ENCODE results near the gene SMYD1.

The SMYD1 gene

GRCh38 chr2:88057437-88057844 lies 10.2 kb upstream of the SMYD1 start:
- no peak for DNase-seq (ENCODE audit: low read depth)

- no peak for DNase-seq (ENCODE audit: low read depth)
Measured at GRCh38 chr2:88058191-88058590, 9.4 kb upstream of the SMYD1 start.

- peak; percentile 65 for DNase-seq (ENCODE audit: low read depth)
Measured at GRCh38 chr2:88059979-88060906, 7.4 kb upstream of the SMYD1 start.

DNA sequence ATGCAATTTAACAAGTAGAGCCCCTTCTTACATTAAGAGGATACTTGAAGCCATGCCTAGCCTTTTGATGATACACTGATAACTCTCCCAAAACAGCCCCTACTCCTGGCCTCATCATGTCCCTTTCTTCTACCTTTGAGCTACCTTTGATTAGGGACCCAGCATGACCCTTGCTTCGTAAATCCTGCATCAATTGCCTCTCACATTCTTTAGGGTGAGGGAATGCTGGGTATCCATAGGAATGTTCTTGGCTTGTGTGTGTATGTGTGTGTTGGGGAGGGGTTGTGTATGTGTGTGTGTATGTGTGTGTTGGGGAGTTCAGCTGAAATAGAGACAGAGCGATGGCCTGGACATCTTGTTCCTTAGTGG lies 6.7 kb upstream of the SMYD1 start:
- no peak for DNase-seq (ENCODE audit: low read depth)

DNA sequence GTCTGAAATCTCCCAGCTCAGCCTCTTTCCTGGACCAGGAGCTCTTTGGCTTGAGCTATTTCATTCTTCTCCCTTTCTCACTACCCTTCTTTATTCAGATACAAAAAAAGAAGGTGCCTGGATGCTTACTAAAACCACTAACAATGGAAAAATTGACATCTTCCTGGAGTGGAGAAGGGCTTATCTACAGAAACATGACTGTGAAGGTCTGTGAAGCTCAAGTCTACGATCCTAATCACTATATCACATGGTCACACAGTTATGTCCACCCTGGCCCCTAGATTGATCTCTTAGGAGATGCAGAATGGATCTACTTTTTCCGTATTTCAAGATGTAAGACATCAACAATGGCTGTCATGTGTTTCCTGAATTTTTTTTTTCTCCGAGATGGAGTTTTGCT lies 6.3 kb upstream of the SMYD1 start:
- DNase-seq (ENCODE audit: low read depth) = no peak

GRCh38 chr2:88066543-88066942 lies 1.1 kb upstream of the SMYD1 start:
- DNase-seq (ENCODE audit: low read depth) = no peak

- DNase-seq (ENCODE audit: low read depth) = no peak
Measured at GRCh38 chr2:88067189-88067588, 436 bp upstream of the SMYD1 start.

DNA sequence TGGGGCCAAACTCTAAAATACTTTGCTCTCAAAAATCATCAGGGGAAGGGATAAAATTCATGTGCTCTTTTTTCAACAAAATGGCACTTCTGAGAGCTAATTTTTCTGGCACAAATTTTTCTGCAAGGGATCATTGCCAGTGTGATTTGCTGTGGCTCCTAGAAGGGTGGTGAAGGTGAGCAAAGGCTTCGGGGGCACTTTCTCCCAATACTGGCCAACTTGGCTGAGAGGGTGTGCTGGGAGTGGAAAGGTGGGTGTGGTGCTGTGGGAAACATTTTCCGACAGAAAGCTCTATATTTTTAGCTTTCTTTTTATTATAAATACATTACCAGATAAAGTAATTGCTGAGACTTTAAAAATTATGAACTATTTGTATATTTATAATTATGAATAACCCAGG lies 419 bp downstream of the SMYD1 start:
- DNase-seq (ENCODE audit: low read depth) = no peak

DNA sequence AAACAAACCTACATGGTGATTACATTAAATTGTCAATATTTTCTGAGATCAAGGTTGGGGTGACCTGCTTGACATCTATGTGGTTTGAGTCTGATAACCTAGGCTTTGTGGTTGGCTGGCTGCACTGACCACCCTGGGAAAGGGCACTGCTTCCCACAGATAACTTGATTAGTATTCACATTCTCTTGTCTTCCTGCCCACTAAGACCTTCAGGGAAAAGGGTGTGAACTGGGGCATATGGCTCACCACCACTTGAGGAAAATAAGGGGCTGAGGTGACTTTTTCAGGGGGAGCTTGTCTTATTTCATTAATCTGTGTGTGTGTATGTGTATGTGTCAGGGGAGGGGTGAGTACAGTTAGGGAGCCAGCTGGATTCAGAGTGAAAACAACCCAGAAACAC lies 1.5 kb downstream of the SMYD1 start:
- no peak for DNase-seq (ENCODE audit: low read depth)

DNA sequence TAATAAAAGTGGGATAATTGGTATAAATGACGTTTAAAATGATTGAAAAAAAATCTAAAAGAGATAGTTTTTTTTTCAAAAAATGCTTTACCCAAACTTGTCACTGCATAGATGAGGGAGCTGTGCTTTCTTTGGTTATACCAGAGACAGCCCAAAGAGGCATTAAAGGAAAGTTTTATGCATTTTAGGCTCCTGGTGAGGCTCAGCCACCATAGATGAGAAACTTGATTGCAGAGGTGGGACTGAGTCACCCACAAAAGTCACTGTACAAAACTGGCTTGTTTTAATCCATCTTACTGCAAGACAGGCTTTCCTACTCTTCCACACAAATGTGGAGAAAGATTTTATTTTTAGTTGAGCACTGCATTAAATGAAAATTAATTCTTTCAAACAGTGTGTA lies 2.4 kb downstream of the SMYD1 start:
- DNase-seq (ENCODE audit: low read depth) = no peak

DNA sequence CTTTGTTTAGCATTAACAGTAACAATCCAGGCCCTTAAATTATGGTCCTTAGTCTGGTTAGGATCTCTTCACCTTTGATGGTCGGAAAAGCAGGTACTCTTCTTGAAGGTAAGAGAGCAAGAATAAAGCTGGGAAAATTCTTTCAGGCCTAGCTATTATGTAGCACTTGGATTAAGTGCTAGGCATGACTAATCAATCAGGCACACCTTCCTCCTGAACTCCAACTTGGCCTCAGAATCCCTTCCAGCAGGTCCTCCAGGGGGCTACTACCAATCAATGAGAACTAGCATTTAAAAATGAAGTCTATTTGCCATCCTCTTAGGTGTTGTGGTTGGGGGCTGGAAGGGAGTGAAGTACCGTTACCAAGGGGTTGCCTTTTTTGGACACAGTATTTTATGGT lies 3.7 kb downstream of the SMYD1 start:
- DNase-seq (ENCODE audit: low read depth) = no peak

DNA sequence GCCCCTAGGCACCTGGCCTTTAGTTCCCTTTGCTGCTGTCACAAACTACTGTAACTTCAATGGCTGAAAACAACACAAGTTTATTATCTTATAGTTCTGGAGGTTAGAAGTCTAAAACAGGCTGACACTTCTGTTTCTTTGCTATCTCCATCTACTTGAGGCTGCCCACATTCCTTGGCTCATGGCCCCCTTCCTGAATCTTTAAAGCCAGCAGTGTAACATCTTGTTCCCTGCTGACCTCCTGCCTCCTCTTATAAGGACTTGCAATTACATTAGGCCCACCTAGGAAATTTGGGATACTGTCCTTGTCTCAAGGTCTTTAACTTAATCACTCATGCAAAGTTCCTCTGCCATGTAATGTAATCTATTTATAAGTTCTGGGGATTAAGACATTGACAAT lies 6.5 kb downstream of the SMYD1 start:
- DNase-seq (ENCODE audit: low read depth) = no peak

DNA sequence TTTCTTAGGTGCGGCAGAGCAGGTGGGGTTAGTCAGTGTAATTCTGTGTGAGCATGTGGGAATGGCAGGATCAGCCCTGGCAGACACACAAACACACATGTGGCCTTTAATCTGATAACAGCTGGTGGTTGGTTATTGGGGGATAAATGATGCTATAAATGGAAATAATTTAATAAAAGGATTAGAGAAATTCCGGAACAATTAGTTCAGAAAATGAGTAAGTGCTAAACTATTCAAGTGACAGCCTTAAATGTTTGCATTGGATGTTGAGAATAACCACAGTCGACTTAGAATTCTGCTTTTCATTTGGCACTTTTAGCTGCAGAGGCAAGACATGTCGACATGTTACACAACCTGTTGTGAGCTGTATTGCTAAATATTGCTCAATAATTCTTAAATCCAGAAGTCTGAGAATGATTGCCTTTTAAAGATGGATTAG lies 7.2 kb downstream of the SMYD1 start:
- peak; percentile 48 for DNase-seq (ENCODE audit: low read depth)

DNA sequence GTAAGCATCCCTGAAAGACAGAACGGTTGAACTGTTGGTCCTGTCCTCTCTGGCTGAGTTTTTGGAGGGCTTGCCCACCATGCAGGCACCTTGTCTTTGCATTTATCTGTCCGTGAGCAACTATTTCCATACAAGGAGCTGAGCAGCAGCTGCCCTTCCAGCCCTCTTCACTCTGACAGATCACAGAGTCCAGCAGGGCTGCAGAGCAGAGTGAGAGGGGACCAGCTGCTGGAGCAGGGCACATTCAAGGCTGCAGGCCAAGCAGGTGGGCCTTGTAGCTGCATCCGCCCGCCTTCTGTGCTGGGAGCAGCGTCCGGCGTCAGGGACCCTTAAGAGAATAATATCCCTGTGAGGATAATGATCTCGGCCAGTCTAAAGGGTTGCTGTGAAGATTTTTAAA lies 9.5 kb downstream of the SMYD1 start:
- DNase-seq (ENCODE audit: low read depth) = no peak

- no peak for DNase-seq (ENCODE audit: low read depth)
Measured at GRCh38 chr2:88078643-88079172, 11.1 kb downstream of the SMYD1 start.

GRCh38 chr2:88080545-88080944 lies 12.9 kb downstream of the SMYD1 start:
- no peak for DNase-seq (ENCODE audit: low read depth)

DNA sequence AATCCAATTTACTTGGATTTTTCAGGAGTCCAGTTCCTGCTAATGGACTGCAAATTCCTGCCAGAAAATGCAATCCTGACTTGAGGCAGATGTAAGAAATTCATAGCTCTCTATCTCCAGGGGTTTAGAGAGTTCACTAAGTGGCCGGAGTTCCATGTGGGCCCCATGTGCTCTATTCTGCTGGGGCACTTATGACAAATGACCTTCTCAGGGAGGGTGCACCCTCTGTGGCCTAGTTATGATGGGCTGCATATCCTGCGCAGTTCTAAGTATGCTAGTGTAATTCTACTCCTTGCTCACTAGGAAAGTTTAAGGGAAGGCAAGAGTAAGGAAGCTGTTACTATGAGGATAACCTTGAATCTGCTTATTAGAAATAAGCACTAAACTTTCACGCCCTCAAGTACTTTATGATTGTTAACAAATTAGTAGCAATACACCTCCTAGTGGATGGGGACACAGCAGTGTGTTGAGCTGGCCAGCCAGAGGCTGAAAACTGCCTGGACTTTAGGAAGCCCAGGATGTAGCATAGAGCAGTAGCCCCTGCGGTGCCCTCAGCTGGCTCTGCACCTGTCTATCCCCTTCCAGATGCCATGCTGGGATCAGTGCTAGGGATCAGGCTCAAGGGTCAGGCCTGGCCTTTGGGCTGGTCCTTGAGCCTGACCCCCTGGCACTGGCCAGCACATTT lies 14.4 kb downstream of the SMYD1 start:
- no peak for DNase-seq (ENCODE audit: low read depth)

DNA sequence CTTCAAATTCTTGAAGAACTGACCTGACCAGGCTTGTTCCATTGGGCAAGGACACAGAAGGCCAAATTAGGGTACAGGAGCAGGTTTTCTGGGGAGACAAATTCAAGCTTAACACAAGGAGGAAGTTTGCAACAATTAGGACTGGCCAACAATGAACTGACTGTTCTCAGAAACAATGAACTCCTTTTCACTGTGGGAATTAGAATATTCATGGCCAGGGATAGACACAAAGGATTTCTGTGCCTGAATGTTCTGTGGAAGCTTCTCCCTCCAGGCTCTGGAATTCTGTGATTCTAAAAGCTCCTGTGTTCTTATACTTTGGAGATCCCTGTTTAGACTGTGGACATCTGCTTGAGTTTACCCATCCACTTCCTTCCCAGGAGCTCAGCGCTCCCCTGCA lies 15.2 kb downstream of the SMYD1 start:
- no peak for DNase-seq (ENCODE audit: low read depth)

- DNase-seq (ENCODE audit: low read depth) = no peak
Measured at GRCh38 chr2:88085099-88085498, 17.5 kb downstream of the SMYD1 start.

- DNase-seq (ENCODE audit: low read depth) = no peak
Measured at GRCh38 chr2:88085602-88086001, 18.0 kb downstream of the SMYD1 start.

DNA sequence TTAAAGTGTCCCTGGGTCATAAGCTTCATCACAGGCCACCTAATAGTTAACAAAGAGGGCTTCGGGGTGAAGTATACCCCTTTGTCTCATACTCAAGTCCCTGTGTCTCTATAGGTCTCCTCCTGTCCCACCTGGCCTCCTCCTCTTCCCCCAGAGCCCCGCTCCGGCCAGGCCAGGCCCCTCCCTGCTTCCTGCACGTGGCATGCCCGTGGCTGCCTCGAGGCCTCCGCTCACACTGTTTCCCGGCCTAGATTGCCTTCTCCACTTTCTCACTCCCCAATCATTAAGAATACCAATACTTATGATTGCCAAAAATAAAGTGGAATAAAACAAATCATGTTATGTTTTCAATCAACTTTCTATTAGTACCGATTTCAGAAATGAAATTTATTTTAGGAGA lies 18.8 kb downstream of the SMYD1 start:
- no peak for DNase-seq (ENCODE audit: low read depth)

DNA sequence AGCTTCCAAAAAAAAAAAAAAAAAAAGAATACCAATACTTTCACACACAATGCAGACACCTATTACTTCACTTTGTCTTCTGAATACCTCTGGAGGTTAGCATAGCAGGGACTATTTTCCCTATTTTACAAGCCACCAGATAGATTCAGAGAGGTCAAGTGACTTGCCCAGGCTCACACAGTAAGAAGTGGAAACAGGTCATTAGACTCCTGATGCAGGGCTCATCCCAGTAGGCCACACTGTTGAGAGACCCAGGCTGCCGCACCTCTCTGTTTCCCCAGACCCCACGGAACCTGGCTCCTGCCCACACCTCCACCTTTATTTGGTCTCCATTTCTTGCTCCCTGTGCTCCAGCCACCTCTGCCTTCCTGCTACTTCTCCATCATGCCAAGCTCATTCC lies 19.4 kb downstream of the SMYD1 start:
- DNase-seq (ENCODE audit: low read depth) = no peak

DNA sequence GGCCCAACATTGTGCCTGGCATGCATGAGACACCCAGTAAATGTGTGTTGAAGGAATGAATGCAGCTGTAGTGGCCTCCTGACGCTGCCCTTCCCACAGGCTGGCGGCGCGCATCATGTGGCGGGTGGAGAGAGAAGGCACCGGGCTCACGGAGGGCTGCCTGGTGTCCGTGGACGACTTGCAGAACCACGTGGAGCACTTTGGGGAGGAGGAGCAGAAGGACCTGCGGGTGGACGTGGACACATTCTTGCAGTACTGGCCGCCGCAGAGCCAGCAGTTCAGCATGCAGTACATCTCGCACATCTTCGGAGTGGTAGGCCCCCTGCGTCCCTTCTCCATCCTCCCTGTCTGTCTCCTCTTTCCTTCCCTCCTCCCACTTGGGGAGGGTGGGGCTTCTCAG lies 20.1 kb downstream of the SMYD1 start:
- DNase-seq (ENCODE audit: low read depth) = no peak
